H1 (cell line): Measurements from ENCODE around the gene WDR26. TPM values are rescaled to one million over a fixed set of nuclear protein-coding genes. Genes with fewer than 3 reads are reported as not detected.
A peak's percentile ranks its signal among the peaks of the same experiment; 100 is the strongest.

ENCODE experiments used
- POLR2A ChIP-seq, 2 experiments: IDR thresholded peaks; 1 replicate in 1 of 2; 2 replicates in 1 of 2; pipeline ENCODE4 v1.6.1; 2011; ENCODE audit warnings: low read depth in 2 of 2, low read length in 2 of 2, mild to moderate bottlenecking in 2 of 2; ENCODE audit errors: control extremely low read depth in 1 of 2
- POLR2AphosphoS5 ChIP-seq: IDR thresholded peaks from 2 replicates; pipeline ENCODE4 v1.6.1; 2011; ENCODE audit warnings: low read depth, low read length
- polyA plus RNA-seq, 7 experiments: library from polyadenylated mRNA; depleted of rRNA in 3 of 7; stranded (reverse) in 5 of 7; unstranded in 2 of 7; fragments of >200 nt in 5 of 7; fragments of 200-250 nt in 2 of 7; gene quantifications; 1 replicate in 5 of 7; 2 replicates in 1 of 7; 4 replicates in 1 of 7; pipeline versions ENCODE4 v1.2.1 to v1.2.3, GENCODE V29; 2011 to 2013; ENCODE audit warnings: missing spikeins in 2 of 7, mixed read lengths in 2 of 7
- total RNA-seq: library from RNA; stranded (reverse); fragmentation: NEBNext Ultra II Directional; extraction: Animal tissue kit (Norgen Biotek cat#: 25700); gene quantifications from 2 replicates; pipeline ENCODE4 v1.2.1, GENCODE V29; 2021

The WDR26 gene
- total and polyA plus RNA-seq, 2 of the 8 experiments (the other 6 are each of a cell fraction or from before 2014, with no cell fraction given): 18.0 to 72.5 TPM

DNA sequence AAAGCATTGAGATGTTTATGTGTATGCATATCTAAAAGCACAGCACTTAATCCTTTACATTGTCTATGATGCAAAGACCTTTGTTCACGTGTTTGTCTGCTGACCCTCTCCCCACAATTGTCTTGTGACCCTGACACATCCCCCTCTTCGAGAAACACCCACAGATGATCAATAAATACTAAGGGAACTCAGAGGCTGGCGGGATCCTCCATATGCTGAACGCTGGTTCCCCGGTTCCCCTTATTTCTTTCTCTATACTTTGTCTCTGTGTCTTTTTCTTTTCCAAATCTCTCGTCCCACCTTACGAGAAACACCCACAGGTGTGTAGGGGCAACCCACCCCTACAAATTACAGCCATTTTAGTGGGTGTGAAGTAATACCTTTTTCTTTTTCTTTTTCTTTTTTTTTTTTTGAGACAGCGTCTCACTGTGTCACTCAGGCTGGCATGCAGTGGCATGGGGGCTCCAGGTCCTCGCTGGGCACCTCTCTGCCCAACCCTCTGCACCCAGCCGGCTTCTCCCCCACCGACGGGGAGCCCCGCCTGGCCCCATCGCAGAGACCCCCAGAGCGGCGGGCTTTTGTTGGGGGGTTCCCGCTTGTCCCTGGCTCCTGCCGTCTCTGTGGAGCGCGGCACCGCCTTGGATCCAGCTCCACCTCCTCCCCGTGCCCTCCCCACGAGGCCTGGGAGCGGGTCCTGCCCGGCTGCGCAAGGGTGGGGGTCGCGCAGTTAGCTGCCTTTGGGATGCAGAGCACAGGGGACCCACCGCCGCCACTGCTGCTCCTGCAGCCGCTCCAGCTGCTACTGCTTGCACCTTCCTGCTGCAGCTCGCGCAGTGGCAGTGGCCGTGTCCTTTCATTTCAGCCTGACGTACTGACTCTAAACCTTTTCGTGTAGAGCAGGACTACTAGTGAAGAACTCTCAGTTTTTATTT is 93.9 kb downstream of the WDR26 start (continued):
- TF ChIP-seq POLR2AphosphoS5: peak; percentile 67; the same call in 1 of the 2 replicates
- TF ChIP-seq POLR2A (IDR thresholded peaks at IDR 0.05; ENCODE audit: control extremely low read depth in 1 of 2, low read depth in 2 of 2, low read length in 2 of 2): peak; percentile 70 to 73
